NT2/D1 (cell line): ENCODE data around the gene ZBTB42.

ENCODE experiments used
- DNase-seq: peaks from one replicate; pipeline ENCODE4 v3.0.0-alpha.2; 2011; ENCODE audit warnings: low read depth, low spot score
- H3K27me3 ChIP-seq: 2 replicates; pipeline ENCODE4 v1.6.0; 2011; ENCODE audit warnings: mild to moderate bottlenecking; ENCODE audit not compliant: insufficient read length, insufficient read depth
- H3K36me3 ChIP-seq: 2 replicates; pipeline ENCODE4 v1.6.1; 2011; ENCODE audit warnings: mild to moderate bottlenecking, low read length, mixed read lengths; ENCODE audit not compliant: insufficient read depth, insufficient read length
- H3K4me1 ChIP-seq: 2 replicates; pipeline ENCODE4 v1.5.1; 2011; ENCODE audit not compliant: insufficient read depth, insufficient read length
- H3K4me3 ChIP-seq: 2 replicates; pipeline ENCODE4 v1.5.1; 2011; ENCODE audit warnings: low read depth; ENCODE audit not compliant: insufficient read length
- H3K9ac ChIP-seq: 2 replicates; pipeline ENCODE4 v1.6.0; 2011; ENCODE audit warnings: low read depth; ENCODE audit not compliant: insufficient read length
- H3K9me3 ChIP-seq: 2 replicates; pipeline ENCODE4 v1.5.1; 2011; ENCODE audit warnings: mild to moderate bottlenecking, low read length; ENCODE audit not compliant: insufficient read depth
- SUZ12 ChIP-seq: IDR thresholded peaks from 2 replicates; pipeline ENCODE4 v1.6.1; 2011; ENCODE audit not compliant: insufficient read length, insufficient read depth; ENCODE audit errors: extremely low read depth
- YY1 ChIP-seq: IDR thresholded peaks from 2 replicates; pipeline ENCODE4 v1.6.1; 2011; ENCODE audit not compliant: insufficient read length, insufficient read depth
- ZNF274 ChIP-seq: IDR thresholded peaks from 2 replicates; pipeline ENCODE4 v1.6.1; 2011; ENCODE audit warnings: mild to moderate bottlenecking, low read depth, low read length

ZBTB42 gene

DNA sequence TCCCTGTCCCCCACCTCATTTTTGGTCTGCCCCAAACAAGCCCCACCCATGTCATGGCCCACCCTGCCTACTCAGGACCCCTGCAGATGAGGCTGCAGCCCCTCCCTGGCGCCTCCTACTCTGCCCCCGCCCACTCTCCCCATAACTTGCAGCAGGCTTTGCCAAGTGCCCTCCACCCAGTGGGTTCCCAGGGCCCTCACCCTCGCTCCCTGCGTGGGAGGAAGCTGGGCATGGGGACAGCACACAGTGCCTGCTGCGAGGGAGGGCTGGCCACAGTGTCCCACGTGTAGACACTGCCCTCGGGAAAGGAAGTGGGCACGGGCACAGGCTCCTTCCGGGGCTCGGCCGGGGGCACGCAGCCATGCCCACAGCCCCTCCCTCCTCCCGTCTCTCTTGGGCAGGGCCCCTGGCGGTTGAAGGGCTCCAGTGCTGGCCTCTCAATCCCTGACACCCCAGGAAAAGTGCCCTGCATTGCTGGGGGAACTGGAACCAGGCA, 14.8 kb upstream of the ZBTB42 start:
- TF ChIP-seq ZNF274 (no peak), SUZ12 (no peak), YY1 (no peak)
- Histone ChIP-seq H3K9ac (no peak overlapping the region), H3K27me3 (no peaks in the 10 kb centered on the region), H3K9me3 (no peaks in the 10 kb centered on the region), H3K36me3 (peaks cover 61% of the 10 kb centered on the region), H3K4me1 (no peaks in the 10 kb centered on the region), H3K4me3 (no peak overlapping the region)
- DNase-seq, result no peak

DNA sequence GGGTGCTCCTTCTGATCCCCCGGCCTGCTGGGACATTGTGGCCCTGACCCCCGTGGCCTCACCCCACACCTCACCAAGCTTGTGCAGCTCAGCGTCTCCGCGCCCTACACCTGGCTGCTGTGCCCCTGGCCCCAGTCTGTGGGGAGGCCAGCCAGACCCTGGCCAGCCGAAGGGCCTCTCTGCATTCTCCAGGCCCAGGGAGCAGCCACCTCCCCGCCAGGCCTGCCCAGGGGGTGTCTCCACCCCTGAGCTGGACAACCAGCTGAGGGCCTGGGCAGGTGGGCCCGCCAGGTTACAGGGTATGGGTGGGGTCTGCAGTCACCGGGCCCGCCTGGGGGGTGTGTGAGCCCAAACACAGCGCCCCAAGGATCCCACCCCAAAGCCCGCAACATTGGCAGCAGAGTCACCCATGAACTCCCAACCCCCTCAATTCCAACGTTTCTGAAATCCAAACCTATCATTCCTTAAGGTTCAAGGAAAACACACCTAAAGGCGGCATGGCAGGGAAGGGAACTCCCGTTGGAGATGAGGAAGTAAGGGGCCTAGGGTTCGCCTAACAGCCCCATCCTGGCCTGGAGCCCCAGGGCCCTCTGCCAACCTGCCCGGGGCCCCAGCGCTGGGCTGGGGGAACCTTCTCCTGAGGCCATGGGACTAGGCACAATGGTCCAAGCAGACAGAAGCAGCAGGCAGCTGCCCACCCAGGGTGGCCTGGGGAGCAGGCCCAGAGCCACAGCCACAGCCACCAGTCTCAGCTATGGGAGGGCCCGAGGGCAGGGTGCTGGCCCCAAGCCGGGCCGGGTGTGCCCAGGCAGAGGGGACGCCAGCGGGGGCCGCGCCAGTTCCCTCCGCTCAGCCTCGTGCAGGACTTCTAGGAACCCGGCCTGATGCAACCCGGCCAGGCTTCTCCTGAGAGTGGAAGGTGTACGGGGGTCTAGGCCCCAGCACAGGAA, 13.9 kb upstream of the ZBTB42 start:
- Histone ChIP-seq H3K9me3 (no peaks in the 10 kb centered on the region), H3K36me3 (peaks cover 64% of the 10 kb centered on the region), H3K4me1 (peaks cover 3% of the 10 kb centered on the region), H3K27me3 (no peaks in the 10 kb centered on the region), H3K4me3 (no peak overlapping the region), H3K9ac (no peak overlapping the region)
- TF ChIP-seq ZNF274 (no peak), YY1 (no peak), SUZ12 (no peak)
- no peak for DNase-seq

DNA sequence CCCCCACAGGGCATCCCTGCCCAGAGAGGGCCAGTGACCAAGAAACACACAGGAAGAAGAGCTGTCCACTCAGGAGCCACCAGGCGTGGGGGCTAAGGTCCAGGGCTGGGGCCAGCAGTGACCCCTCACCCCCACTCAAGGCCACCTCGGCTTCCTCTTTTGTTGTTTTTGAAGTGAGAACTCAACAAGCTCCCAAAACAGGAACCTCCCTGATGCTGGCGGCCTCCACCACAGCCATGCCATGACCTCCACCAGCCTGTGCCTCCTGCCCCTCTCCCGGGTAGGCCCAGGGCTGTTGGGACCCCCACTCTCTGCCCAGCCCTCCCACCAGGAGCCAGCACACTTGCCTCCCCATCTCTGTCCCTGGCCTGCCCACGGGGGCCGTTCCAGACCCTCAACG, 13.2 kb upstream of the ZBTB42 start:
- Histone ChIP-seq H3K9me3 (no peaks in the 10 kb centered on the region), H3K4me1 (peaks cover 7% of the 10 kb centered on the region), H3K4me3 (no peak overlapping the region), H3K27me3 (no peaks in the 10 kb centered on the region), H3K36me3 (peaks cover 71% of the 10 kb centered on the region), H3K9ac (no peak overlapping the region)
- TF ChIP-seq YY1 (no peak), ZNF274 (no peak), SUZ12 (no peak)
- no peak for DNase-seq

DNA sequence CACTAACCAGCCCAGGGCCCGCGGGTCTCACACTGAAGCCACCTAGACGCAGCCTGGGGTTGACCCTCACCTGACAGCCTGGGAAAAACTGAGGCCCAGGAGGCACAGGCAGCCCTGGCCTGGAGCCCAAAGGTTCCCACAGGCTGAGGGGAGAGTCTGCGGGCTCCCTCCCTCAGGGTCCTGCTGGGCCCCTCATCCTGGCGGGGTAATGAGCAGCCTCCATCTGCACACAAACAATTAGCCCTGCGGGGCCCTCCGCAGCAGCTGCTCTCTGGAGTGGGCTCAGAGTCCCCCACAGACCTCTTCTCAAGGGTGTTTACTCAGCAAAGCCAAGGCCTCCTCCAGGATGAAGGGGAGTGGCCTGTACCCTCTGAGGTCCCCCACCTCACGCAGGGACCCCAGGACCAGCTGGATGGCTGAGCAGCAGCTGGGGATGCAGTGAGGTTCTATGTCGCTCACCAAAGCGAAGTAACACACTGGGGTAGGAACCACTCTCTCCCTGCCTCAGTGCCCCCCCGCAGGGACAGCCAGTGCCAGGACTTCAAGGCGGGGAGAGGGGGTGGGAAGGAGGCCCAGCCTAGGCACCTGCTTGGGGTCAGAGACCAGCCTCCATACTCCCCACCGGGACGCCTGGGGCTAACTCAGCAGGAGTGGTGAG, 12.6 kb upstream of the ZBTB42 start:
- peaks cover 7% of the 10 kb centered on the region for H3K4me1 ChIP-seq

DNA sequence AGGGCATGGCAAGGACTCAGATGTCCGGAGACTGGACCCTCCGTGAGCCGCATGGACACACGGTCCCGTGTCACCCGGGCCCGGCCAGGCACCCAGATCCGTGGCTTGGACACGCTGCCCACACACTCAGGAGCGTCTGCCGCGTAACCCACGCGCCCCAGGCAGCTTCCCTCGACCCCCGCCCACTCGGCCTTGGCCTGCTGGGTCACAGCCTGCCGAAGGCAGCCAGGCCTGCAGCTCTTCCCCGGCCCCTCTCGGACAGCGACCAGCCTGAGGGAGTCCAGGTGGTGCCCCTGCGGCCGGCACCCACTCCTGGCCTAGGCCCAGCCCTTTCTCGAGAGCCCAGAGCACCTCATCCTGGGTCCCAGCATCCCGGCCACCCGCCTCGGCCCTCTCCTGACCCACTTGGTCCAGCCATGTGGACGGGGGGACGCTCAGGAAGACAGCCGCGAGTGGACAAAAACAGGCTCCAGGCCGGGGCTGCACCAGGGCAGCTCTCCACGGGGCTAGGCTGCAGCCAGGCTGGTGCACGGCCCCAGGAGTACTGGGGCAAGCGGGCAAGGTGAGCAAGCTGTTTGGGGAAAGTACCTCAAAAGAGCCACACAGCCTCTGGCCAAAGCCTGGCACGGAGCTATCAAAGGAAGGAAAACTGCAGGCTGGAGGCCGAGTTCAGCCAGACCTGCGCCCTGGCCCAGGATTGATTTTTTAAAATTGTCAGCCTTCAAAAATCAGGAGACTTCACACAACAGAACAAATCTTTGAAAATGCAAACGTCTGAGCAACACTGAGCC, 11.8 kb upstream of the ZBTB42 start:
- no peaks in the 10 kb centered on the region for H3K9me3 ChIP-seq
- peaks cover 12% of the 10 kb centered on the region for H3K4me1 ChIP-seq
- H3K27me3 ChIP-seq, result no peaks in the 10 kb centered on the region
- H3K36me3 ChIP-seq, result peaks cover 69% of the 10 kb centered on the region
- H3K9ac ChIP-seq, result no peak overlapping the region
- no peak for DNase-seq
- no peak overlapping the region for H3K4me3 ChIP-seq
- TF ChIP-seq YY1 (no peak), SUZ12 (no peak), ZNF274 (no peak)

More for the DNA sequence above, 12.6 kb upstream of the ZBTB42 start:
- DNase-seq, result no peak
- TF ChIP-seq YY1, result no peak
- no peak for TF ChIP-seq ZNF274
- TF ChIP-seq SUZ12, result no peak
- Histone ChIP-seq H3K4me3 (no peak overlapping the region), H3K27me3 (no peaks in the 10 kb centered on the region), H3K36me3 (peaks cover 71% of the 10 kb centered on the region), H3K9ac (no peak overlapping the region), H3K9me3 (no peaks in the 10 kb centered on the region)

DNA sequence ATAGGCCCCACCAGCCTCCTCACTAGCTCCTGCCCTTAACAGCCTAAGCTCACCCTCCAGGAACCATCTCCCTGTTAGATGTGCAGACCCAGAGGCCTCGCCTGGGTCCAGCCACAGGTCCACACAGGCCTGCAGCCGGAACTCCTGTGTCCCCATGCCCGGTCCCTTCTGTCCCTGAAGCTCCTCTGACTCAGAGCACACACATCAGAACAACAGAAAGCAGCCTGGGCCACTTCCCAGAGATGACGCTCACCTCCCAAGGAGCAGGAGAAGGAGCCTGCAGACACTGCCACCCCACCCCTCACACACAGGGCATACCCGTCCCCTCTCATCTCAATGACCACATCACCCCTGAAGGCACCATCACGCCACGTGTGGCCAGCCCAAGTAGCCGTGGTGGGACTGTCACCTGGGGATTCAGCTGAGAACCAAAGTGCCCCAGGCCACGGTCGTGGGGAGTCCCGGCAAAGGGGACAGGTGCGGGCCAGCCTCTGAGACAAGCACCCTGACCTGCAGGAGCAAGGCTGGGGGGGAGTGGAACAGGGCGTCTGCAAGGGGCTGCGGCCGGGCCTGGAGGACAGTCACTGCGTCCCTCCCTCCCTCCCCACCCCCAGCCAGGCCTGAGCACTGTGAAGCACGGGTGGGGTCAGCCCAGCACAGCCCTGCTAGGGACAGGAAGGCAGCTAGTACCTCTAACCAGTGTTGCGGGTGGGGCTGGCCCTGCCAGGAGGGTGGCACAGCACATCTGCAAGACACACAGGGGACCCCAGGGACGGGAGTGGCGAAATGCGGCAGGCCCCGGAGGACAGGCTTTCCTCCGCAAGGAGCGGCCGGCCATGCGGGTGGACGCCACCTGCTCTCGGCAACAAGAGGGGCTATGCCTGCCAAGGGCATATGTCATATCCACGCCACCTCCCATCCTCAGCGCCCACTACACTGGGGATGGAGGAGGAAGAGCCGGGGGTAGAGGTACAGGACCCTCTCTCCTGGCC, 10.9 kb upstream of the ZBTB42 start:
- H3K4me3 ChIP-seq, result no peak overlapping the region

More for the DNA sequence above, 10.9 kb upstream of the ZBTB42 start:
- Histone ChIP-seq H3K9me3 (no peaks in the 10 kb centered on the region), H3K9ac (no peak overlapping the region), H3K36me3 (peaks cover 65% of the 10 kb centered on the region), H3K27me3 (no peaks in the 10 kb centered on the region), H3K4me1 (peaks cover 14% of the 10 kb centered on the region)
- no peak for DNase-seq
- TF ChIP-seq ZNF274 (no peak), SUZ12 (no peak), YY1 (no peak)
